Cardiac muscle cell (in vitro differentiated cells and primary cell): ENCODE data around the gene DCPS. TPM values are rescaled to one million over a fixed set of nuclear protein-coding genes. Genes with fewer than 3 reads are reported as not detected.

ENCODE experiments used
- DNase-seq, 2 donors: peaks; one replicate each; pipeline versions ENCODE4 v3.0.0 to v3.0.0-alpha.2; 2010 to 2017; ENCODE audit warnings: low read depth in 1 of 2, low spot score in 1 of 2
- H3K27ac ChIP-seq: fragments of 200-600 bp; sonication (generic); 2 replicates; pipeline ENCODE4 v1.5.1; 2016
- H3K27me3 ChIP-seq: fragments of 200-600 bp; sonication (generic); 2 replicates; pipeline ENCODE4 v1.6.0; 2016; ENCODE audit warnings: control low read depth
- H3K36me3 ChIP-seq: fragments of 200-600 bp; sonication (generic); 2 replicates; pipeline ENCODE4 v1.5.1; 2016; ENCODE audit warnings: control low read depth
- H3K4me1 ChIP-seq: fragments of 200-600 bp; sonication (generic); 2 replicates; pipeline ENCODE4 v1.8.1; 2017; ENCODE audit warnings: low read depth, mild to moderate bottlenecking, mixed run types
- H3K4me3 ChIP-seq: fragments of 200-600 bp; sonication (generic); 2 replicates; pipeline ENCODE4 v1.5.1; 2016; ENCODE audit warnings: mild to moderate bottlenecking
- H3K9me3 ChIP-seq: fragments of 200-600 bp; sonication (generic); 2 replicates; pipeline ENCODE4 v1.5.1; 2017; ENCODE audit warnings: low read depth, mild to moderate bottlenecking, control low read depth
- polyA plus RNA-seq: library from polyadenylated mRNA; unstranded; fragments of >200 nt; fragmentation: Nextera tagmentation; extraction: Ambion mirVana; gene quantifications from 2 replicates; pipeline ENCODE4 v1.2.1, GENCODE V29; 2016
- total RNA-seq: library from RNA; depleted of rRNA; stranded (reverse); fragments of >200 nt; gene quantifications from 2 replicates; pipeline ENCODE4 v1.2.3, GENCODE V29; 2016
- TF ChIP-seq, protein P1 (sequence below): IDR thresholded peaks from 2 replicates; pipeline ENCODE4 v1.5.1; 2012; ENCODE audit warnings: low read depth, mild to moderate bottlenecking, low read length

DCPS gene
- total and polyA plus RNA-seq, 2 experiments from 2014 or later: 13.1 to 27.0 TPM

DNA sequence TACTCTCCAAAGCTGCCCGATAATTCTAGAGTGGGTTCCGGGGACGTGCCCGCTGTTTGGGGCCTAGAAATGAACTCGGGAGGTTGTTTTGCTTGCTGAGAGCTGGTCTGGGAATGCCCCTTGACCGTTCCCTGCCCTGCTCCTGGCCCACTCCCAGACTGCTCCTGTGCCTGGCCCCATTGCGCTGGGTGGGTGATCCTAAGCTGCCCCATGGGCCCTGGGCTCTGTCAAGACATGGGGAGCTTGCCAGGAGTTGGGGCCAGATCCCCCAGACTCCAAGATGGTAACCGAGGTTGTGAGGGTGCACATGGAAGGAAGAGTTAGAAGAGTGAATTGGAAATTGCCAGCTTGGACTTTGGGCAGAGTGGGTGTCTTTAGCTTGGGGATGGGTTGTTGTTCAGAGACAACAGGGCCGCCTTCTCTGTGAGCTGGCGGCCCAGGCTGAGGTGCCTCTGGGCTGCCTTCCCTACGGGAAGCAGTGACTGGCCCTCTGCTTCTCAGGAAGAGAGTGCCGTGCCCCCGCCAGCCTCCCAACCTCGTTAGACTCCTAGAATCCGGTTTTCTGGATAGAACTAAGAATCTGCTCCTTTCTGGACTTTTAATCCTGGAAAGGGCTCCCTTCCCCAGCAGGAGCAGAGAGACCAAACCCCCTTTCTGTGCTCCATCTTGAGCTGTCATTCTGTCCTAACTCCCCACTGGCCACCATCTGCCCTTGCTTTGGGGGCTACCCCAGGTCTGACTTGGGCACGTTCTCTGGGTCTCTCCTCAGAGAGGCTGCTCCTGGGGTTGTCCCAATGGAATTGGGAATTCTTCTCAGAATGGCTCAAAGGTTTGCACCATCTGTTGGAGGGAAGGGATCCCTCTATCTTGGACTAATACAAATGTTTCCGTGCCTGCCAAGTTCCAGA lies 53.4 kb downstream of the DCPS start:
- DNase-seq: no peak
- Histone ChIP-seq H3K27me3 (no peaks in the 10 kb centered on the region), H3K4me3 (no peak overlapping the region), H3K36me3 (no peaks in the 10 kb centered on the region), H3K4me1 (peaks cover 19% of the 10 kb centered on the region), H3K27ac (no peak overlapping the region), H3K9me3 (no peaks in the 10 kb centered on the region)
- TF ChIP-seq, protein P1, sequence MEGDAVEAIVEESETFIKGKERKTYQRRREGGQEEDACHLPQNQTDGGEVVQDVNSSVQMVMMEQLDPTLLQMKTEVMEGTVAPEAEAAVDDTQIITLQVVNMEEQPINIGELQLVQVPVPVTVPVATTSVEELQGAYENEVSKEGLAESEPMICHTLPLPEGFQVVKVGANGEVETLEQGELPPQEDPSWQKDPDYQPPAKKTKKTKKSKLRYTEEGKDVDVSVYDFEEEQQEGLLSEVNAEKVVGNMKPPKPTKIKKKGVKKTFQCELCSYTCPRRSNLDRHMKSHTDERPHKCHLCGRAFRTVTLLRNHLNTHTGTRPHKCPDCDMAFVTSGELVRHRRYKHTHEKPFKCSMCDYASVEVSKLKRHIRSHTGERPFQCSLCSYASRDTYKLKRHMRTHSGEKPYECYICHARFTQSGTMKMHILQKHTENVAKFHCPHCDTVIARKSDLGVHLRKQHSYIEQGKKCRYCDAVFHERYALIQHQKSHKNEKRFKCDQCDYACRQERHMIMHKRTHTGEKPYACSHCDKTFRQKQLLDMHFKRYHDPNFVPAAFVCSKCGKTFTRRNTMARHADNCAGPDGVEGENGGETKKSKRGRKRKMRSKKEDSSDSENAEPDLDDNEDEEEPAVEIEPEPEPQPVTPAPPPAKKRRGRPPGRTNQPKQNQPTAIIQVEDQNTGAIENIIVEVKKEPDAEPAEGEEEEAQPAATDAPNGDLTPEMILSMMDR: no peak

DNA sequence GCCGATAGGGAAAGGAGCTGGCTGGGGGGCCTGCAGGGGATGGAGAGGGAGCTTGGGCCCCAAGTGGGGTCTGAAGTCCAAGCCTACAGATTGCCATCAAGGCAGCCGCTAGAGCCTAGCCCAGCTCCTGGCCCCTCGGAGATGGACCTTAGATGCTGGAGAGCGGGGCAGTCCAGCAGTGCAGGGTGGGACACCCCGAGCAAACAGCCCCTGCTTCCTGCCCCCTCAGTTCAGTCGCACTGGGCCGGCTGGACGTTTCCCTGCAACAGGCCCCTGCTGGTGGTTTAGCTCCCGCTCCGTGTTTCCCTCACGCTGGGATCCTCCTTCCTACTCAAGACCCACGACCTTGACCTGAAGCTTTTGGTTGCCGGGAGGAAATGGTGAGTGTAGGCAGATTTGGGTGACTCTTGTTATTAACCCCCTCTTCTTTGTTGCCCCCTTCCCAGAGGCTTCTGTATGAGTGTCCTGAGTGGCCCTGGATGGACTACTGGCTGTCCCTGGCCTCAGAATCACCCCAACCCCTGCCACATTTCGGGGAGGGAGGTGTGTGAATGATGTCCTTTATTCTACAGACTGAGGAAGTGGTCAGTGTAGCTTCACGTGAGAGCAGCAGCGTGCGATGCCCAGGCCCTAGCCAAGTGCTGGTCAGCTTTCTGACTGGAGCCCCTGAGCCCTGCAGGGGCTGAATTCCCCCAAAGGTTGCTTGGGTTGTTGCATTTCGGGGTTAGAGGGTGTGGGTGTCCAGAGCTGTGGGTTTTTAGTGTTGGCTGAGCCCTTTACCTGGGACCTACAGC lies 54.3 kb downstream of the DCPS start:
- DNase-seq: no peak
- H3K36me3 ChIP-seq: no peaks in the 10 kb centered on the region
- H3K27me3 ChIP-seq: no peaks in the 10 kb centered on the region
- no peaks in the 10 kb centered on the region for H3K9me3 ChIP-seq
- TF ChIP-seq, protein P1: no peak
- no peak overlapping the region for H3K4me3 ChIP-seq
- H3K4me1 ChIP-seq: peaks cover 19% of the 10 kb centered on the region
- H3K27ac ChIP-seq: no peak overlapping the region

DNA sequence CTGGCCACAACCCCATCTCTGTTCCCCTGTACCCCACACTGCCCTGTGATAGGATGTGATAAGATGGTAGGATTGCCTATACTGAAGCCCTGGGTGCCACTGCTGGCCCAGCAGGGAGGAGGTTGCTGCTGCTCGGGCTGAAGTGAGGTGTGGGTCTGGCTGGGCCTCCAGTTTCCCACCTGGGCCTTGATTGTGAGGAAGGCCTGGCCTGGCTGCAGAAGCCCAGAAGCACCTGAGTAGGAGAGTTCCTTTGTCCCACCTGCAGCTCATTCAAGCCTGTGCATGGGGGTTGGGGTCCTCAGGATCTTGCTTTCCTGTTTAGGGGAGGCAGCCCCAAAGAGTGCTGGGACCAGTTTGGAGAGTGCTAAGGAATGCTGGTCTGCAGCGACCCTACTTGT lies 54.9 kb downstream of the DCPS start:
- no peak for DNase-seq
- Histone ChIP-seq H3K27me3 (no peaks in the 10 kb centered on the region), H3K4me1 (peaks cover 19% of the 10 kb centered on the region), H3K9me3 (no peaks in the 10 kb centered on the region), H3K27ac (no peak overlapping the region), H3K36me3 (no peaks in the 10 kb centered on the region), H3K4me3 (no peak overlapping the region)
- TF ChIP-seq, protein P1: no peak

DNA sequence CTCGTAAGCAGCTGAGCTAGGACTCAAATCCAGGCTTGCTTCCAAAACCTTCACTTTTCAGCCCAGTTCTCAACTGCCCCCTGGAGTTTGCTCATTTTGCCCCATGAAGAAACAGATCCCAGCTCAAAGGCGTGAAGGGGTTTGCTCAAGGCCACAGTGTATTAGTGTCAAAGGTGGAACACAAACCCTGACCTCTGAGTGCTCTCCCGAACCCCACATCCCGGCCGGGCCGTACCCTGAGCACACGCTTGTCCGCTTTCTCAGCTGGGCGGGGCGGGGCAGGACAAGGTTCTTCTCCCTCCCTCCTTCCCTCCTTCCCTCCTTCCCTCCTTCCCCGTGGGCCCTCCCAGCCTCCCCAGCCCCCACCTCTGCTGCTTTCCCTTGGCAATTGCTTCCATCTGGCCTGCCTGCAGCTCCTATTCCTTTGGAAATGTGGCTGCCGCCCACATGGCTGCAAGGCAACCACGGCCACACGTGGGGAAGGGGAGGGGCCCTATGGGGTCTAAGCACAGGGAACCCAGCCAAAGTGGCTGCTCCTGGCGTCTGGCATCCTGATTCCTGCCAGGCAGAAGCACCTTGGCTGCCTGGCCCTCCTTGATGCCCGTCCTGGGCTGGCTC lies 55.7 kb downstream of the DCPS start:
- H3K4me1 ChIP-seq: peaks cover 16% of the 10 kb centered on the region
- no peaks in the 10 kb centered on the region for H3K27me3 ChIP-seq
- TF ChIP-seq, protein P1: peak; percentile 43
- no peaks in the 10 kb centered on the region for H3K36me3 ChIP-seq
- no peaks in the 10 kb centered on the region for H3K9me3 ChIP-seq
- H3K4me3 ChIP-seq: no peak overlapping the region
- peak in 1 of 2 donors; percentile 86 for DNase-seq
- H3K27ac ChIP-seq: no peak overlapping the region

DNA sequence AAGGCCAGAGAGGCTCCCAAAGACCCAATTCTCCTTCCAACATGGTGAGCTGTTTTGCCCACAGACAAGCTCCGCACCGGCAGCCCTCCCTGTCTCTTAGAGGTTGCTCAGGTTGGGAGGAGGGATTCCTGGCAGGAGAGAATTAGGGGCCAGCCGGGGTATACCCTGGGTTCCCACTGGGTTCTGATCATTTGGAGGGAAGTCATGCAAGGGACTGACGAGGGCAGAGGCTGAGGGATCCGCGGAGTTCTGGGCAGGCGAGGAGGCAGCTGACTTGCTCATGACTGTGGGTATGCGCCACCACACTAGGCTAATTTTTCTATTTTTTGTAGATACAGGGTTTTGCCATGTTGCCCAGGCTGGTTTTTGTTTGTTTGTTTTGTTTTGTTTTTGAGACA lies 56.2 kb downstream of the DCPS start:
- H3K27me3 ChIP-seq: no peaks in the 10 kb centered on the region
- DNase-seq: no peak
- H3K4me1 ChIP-seq: peaks cover 12% of the 10 kb centered on the region
- H3K27ac ChIP-seq: no peak overlapping the region
- H3K4me3 ChIP-seq: no peak overlapping the region
- H3K36me3 ChIP-seq: no peaks in the 10 kb centered on the region
- no peaks in the 10 kb centered on the region for H3K9me3 ChIP-seq
- TF ChIP-seq, protein P1: no peak
